Panc1 (cell line): ENCODE data around the gene LDHAL6B. TPM values are rescaled to one million over a fixed set of nuclear protein-coding genes. Genes with fewer than 3 reads are reported as not detected.

Source experiments
- ATAC-seq: fragments of 200-7000 bp; cut with Tn5 transposase; 2 replicates; pipeline ENCODE4 v1.9.1; 2020; ENCODE audit warnings: mild to moderate bottlenecking, moderate library complexity
- BruUV-seq: library from RNA; stranded (reverse); fragments of 400-500 nt; replicated peaks from 2 replicates; lab custom pipeline; 2021; lab: Mats Ljungman, UMichigan
- CTCF ChIA-PET: fragments of 300-600 bp; sonication (Branson Sonifier 250); formaldehyde crosslinking; loops from one replicate; lab custom pipeline; 2022; ENCODE audit warnings: antibody characterized with exemption; lab: Charles Lee
- POLR2A ChIA-PET: fragments of 300-600 bp; sonication (Branson Sonifier 250); formaldehyde crosslinking; loops from one replicate; lab custom pipeline; 2022; ENCODE audit warnings: antibody characterized with exemption; lab: Charles Lee
- DNase-seq: peaks from one replicate; pipeline ENCODE4 v3.0.0-alpha.2; 2010; ENCODE audit warnings: low read depth, low spot score
- H3K27ac ChIP-seq: 2 replicates; pipeline ENCODE4 v1.5.1; 2011; ENCODE audit warnings: mild to moderate bottlenecking, low read length, inconsistent platforms
- H3K27me3 ChIP-seq: fragments of 200-500 bp; sonication (Bioruptor generic); 2 replicates; pipeline ENCODE4 v1.6.0; 2014; ENCODE audit warnings: low read length, inconsistent platforms; ENCODE audit not compliant: control insufficient read depth, insufficient read depth
- H3K36me3 ChIP-seq: fragments of 200-500 bp; sonication (Bioruptor generic); 2 replicates; pipeline ENCODE4 v1.5.1; 2014; ENCODE audit warnings: inconsistent platforms, mild to moderate bottlenecking, low read length, moderate library complexity; ENCODE audit not compliant: control insufficient read depth, insufficient read depth
- H3K4me1 ChIP-seq: 2 replicates; pipeline ENCODE4 v1.5.1; 2011; ENCODE audit warnings: inconsistent platforms, mild to moderate bottlenecking, low read length, moderate library complexity; ENCODE audit not compliant: control insufficient read depth, insufficient read depth
- H3K4me3 ChIP-seq, 2 experiments: 2 replicates each; pipeline ENCODE4 v1.5.1; 2011 to 2012; ENCODE audit warnings: low read depth in 2 of 2, low read length in 2 of 2, mild to moderate bottlenecking in 2 of 2, inconsistent platforms in 1 of 2, moderate library complexity in 1 of 2
- H3K9me3 ChIP-seq: fragments of 200-500 bp; sonication (Bioruptor generic); 2 replicates; pipeline ENCODE4 v1.5.1; 2014; ENCODE audit warnings: low read depth, mild to moderate bottlenecking, inconsistent platforms, low read length, moderate library complexity; ENCODE audit not compliant: control insufficient read depth, insufficient read depth
- POLR2AphosphoS5 ChIP-seq: IDR thresholded peaks from 2 replicates; pipeline ENCODE4 v1.6.1; 2012; ENCODE audit warnings: mild to moderate bottlenecking, low read depth, low read length, moderate library complexity
- REST ChIP-seq, 2 experiments: IDR thresholded peaks; 2 replicates each; pipeline ENCODE4 v1.6.1; 2011 to 2012; ENCODE audit warnings: low read depth in 2 of 2, control low read depth in 1 of 2, low read length in 1 of 2, mild to moderate bottlenecking in 1 of 2, moderate library complexity in 1 of 2; ENCODE audit not compliant: insufficient read depth in 1 of 2
- SIN3A ChIP-seq: IDR thresholded peaks from 2 replicates; pipeline ENCODE4 v1.6.1; 2012; ENCODE audit warnings: low read depth, mild to moderate bottlenecking, low read length, moderate library complexity, borderline replicate concordance; ENCODE audit not compliant: insufficient read depth
- TCF7L2 ChIP-seq: IDR thresholded peaks from 2 replicates; pipeline ENCODE4 v1.6.1; 2011; ENCODE audit warnings: mild to moderate bottlenecking, low read depth, low read length, inconsistent platforms
- in situ Hi-C: cut with HindIII; loops from 2 replicates; pipeline ENCODE4 v1.10.0; 2016; ENCODE audit warnings: low sequenced_read_pairs, low pct_unique_long_range_greater_than_20kb
- intact Hi-C: fragments of 100-400 bp; cut with micrococcal nuclease; formaldehyde crosslinking; loops from one replicate; pipeline ENCODE4 v1.10.0; 2022; ENCODE audit not compliant: unreplicated experiment
- total RNA-seq: library from RNA; stranded (reverse); gene quantifications from one replicate; pipeline ENCODE4 v1.2.1, GENCODE V29; 2021; ENCODE audit not compliant: unreplicated experiment
- TF ChIP-seq, protein P1 (sequence below): fragments of 450-650 bp; IDR thresholded peaks from 2 replicates; pipeline ENCODE4 v1.5.1; 2017; ENCODE audit warnings: mild to moderate bottlenecking

LDHAL6B gene
- total RNA-seq, 1 experiment from 2014 or later, result not detected

DNA sequence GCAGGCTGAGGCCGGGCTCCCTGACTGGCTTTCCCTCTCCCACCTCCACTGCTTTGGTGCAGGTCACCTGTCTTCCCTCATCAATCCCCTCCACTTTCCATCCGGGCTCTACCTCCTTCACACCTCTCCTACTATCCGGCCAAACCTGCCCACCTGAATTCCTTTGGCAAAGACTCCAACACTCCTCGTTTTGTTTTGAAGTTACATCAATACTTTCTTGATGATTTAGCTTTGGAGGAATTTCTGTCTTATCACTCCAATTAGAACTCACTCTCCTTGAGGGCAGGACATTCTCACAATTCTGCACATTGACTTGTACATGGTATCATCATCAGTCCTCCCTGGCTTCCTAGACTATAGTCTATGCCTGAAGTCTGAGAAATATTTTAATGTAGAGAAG is 20.4 kb downstream of the LDHAL6B start:
- Histone ChIP-seq H3K4me1 (no peaks in the 10 kb centered on the region), H3K9me3 (no peaks in the 10 kb centered on the region), H3K27me3 (no peaks in the 10 kb centered on the region), H3K36me3 (peaks cover 7% of the 10 kb centered on the region; the same call in 1 of the 2 replicates), H3K4me3 (no peak overlapping the region), H3K27ac (no peak overlapping the region)
- DNase-seq (no peak), ATAC-seq (no peak)
- TF ChIP-seq, protein P1, sequence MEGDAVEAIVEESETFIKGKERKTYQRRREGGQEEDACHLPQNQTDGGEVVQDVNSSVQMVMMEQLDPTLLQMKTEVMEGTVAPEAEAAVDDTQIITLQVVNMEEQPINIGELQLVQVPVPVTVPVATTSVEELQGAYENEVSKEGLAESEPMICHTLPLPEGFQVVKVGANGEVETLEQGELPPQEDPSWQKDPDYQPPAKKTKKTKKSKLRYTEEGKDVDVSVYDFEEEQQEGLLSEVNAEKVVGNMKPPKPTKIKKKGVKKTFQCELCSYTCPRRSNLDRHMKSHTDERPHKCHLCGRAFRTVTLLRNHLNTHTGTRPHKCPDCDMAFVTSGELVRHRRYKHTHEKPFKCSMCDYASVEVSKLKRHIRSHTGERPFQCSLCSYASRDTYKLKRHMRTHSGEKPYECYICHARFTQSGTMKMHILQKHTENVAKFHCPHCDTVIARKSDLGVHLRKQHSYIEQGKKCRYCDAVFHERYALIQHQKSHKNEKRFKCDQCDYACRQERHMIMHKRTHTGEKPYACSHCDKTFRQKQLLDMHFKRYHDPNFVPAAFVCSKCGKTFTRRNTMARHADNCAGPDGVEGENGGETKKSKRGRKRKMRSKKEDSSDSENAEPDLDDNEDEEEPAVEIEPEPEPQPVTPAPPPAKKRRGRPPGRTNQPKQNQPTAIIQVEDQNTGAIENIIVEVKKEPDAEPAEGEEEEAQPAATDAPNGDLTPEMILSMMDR, result no peak
- TF ChIP-seq TCF7L2 (no peak), POLR2AphosphoS5 (no peak), SIN3A (no peak), REST (IDR thresholded peaks at IDR 0.05; ENCODE audit: insufficient read depth in 1 of 2, low read depth in 2 of 2, low read length in 1 of 2) (no peak)
- no TSS peak for BruUV-seq
- CTCF ChIA-PET, result no interaction called here
- POLR2A ChIA-PET, result no interaction called here
- intact Hi-C loops, result no loop called here
- in situ Hi-C loops, result no loop called here

- no TSS peak for BruUV-seq
- in situ Hi-C loops, result no loop called here
Measured at GRCh38 chr15:59229015-59229414, 22.4 kb downstream of the LDHAL6B start.

DNA sequence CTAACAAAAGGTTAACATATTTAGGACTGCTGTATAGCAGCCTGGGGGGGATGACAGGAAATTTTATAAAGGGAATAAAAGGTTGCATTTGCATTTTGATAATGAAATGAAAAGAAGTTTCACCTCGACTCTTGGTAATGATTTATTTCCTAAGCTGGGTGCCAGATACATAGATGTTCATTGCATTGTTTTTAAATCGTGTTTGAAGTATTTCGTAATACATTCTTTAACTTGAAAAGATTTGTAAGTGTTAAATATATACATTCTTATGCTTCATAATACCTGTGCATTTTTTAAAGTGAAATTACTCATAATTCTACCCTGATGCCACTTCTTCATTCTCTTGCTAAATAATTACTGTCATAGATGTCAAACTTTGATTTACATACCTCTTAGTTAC is 22.8 kb downstream of the LDHAL6B start:
- POLR2A ChIA-PET, result no interaction called here
- Histone ChIP-seq H3K4me3 (no peak overlapping the region), H3K27ac (no peak overlapping the region), H3K36me3 (peaks cover 2% of the 10 kb centered on the region; the same call in 1 of the 2 replicates), H3K4me1 (no peaks in the 10 kb centered on the region), H3K27me3 (no peaks in the 10 kb centered on the region), H3K9me3 (no peaks in the 10 kb centered on the region)
- ATAC-seq, result no peak
- BruUV-seq, result no TSS peak
- CTCF ChIA-PET, result no interaction called here
- TF ChIP-seq, protein P1, result no peak
- intact Hi-C loops, result no loop called here
- DNase-seq, result no peak
- in situ Hi-C loops, result no loop called here

More at GRCh38 chr15:59229015-59229414, 22.4 kb downstream of the LDHAL6B start:
- no peaks in the 10 kb centered on the region for H3K27me3 ChIP-seq
- POLR2A ChIA-PET, result no interaction called here
- intact Hi-C loops, result no loop called here
- H3K9me3 ChIP-seq, result no peaks in the 10 kb centered on the region
- DNase-seq (no peak), ATAC-seq (no peak)
- CTCF ChIA-PET, result no interaction called here
- no peaks in the 10 kb centered on the region for H3K4me1 ChIP-seq
- H3K36me3 ChIP-seq, result peaks cover 2% of the 10 kb centered on the region; the same call in 1 of the 2 replicates
- no peak overlapping the region for H3K27ac ChIP-seq
- H3K4me3 ChIP-seq, result no peak overlapping the region
- TF ChIP-seq SIN3A (no peak), POLR2AphosphoS5 (no peak)
